ENCODE measurements around the gene RNF222.

DNA sequence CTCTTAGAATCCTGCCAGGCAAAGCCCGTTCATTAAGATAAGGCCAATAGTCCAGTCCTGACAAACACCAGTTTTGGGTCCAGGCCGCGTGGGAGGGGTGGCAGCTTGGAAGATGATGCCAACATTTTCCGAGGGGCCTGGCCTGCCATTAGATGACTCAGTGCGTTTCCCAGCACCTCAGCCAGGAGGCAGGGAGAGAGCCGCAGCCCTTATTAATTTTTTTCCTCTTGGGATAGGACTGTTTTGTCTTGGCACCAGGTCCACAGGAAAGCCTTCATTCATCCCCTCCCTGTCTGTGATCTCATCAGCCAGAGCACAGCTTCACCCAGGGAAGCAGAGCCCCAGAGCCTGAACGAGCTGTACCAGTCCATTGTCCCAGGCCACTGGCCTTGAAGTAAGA lies 33.3 kb upstream of the RNF222 start:
- TF ChIP-seq, protein P1, sequence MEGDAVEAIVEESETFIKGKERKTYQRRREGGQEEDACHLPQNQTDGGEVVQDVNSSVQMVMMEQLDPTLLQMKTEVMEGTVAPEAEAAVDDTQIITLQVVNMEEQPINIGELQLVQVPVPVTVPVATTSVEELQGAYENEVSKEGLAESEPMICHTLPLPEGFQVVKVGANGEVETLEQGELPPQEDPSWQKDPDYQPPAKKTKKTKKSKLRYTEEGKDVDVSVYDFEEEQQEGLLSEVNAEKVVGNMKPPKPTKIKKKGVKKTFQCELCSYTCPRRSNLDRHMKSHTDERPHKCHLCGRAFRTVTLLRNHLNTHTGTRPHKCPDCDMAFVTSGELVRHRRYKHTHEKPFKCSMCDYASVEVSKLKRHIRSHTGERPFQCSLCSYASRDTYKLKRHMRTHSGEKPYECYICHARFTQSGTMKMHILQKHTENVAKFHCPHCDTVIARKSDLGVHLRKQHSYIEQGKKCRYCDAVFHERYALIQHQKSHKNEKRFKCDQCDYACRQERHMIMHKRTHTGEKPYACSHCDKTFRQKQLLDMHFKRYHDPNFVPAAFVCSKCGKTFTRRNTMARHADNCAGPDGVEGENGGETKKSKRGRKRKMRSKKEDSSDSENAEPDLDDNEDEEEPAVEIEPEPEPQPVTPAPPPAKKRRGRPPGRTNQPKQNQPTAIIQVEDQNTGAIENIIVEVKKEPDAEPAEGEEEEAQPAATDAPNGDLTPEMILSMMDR (IDR thresholded peaks at IDR 0.05): no peak
- TF ChIP-seq POLR2AphosphoS5 (IDR thresholded peaks at IDR 0.05; ENCODE audit: insufficient read depth in 1 of 2, low read depth in 1 of 2) (peak in 1 of 2 donors; percentile 75), POLR2A (IDR thresholded peaks at IDR 0.05) (no peak)
